Esophagus squamous epithelium (tissue), 4 donors: ENCODE results near the gene NTS.

Experiments used
- POLR2A ChIP-seq, 4 donors: fragments of 450-650 bp; IDR thresholded peaks; one replicate each; pipeline ENCODE4 v1.6.1; 2017; ENCODE audit warnings: antibody characterized with exemption in 4 of 4, mild to moderate bottlenecking in 4 of 4, moderate library complexity in 3 of 4
- TF ChIP-seq, protein P1 (sequence below), 6 experiments: fragments of 450-650 bp in 4 of 6; fragments of 200-600 bp in 2 of 6; sonication (generic) in 2 of 6; IDR thresholded peaks; one replicate each; pipeline ENCODE4 v1.5.1; 2016 to 2019; ENCODE audit warnings: antibody characterized with exemption in 6 of 6, mild to moderate bottlenecking in 4 of 6, moderate library complexity in 4 of 6

DNA sequence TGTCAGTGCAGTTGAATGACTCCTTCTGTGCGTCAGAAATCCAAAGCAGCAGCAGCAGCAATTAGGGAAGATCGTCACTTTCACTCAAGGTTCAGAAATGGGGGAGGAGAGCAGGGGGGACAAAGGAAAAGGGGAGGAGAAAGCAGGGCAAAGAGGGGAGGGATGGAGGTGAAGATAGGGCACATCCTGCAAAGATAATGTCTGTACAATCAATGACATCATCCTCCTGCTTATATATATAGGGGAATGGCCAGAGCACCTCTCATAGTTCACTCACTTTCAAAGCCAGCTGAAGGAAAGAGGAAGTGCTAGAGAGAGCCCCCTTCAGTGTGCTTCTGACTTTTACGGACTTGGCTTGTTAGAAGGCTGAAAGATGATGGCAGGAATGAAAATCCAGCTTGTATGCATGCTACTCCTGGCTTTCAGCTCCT is at the start of gene NTS:
- TF ChIP-seq POLR2A (IDR thresholded peaks at IDR 0.05), result no peak
- TF ChIP-seq, protein P1, sequence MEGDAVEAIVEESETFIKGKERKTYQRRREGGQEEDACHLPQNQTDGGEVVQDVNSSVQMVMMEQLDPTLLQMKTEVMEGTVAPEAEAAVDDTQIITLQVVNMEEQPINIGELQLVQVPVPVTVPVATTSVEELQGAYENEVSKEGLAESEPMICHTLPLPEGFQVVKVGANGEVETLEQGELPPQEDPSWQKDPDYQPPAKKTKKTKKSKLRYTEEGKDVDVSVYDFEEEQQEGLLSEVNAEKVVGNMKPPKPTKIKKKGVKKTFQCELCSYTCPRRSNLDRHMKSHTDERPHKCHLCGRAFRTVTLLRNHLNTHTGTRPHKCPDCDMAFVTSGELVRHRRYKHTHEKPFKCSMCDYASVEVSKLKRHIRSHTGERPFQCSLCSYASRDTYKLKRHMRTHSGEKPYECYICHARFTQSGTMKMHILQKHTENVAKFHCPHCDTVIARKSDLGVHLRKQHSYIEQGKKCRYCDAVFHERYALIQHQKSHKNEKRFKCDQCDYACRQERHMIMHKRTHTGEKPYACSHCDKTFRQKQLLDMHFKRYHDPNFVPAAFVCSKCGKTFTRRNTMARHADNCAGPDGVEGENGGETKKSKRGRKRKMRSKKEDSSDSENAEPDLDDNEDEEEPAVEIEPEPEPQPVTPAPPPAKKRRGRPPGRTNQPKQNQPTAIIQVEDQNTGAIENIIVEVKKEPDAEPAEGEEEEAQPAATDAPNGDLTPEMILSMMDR (IDR thresholded peaks at IDR 0.05), result no peak
